EL (cell line): ENCODE results near the gene FIBCD1.
A peak's percentile ranks its signal among the peaks of the same experiment; 100 is the strongest.

Source experiments
- DNase-seq: peaks from one replicate; pipeline ENCODE4 v3.0.0-alpha.2; 2016

Gene FIBCD1

DNA sequence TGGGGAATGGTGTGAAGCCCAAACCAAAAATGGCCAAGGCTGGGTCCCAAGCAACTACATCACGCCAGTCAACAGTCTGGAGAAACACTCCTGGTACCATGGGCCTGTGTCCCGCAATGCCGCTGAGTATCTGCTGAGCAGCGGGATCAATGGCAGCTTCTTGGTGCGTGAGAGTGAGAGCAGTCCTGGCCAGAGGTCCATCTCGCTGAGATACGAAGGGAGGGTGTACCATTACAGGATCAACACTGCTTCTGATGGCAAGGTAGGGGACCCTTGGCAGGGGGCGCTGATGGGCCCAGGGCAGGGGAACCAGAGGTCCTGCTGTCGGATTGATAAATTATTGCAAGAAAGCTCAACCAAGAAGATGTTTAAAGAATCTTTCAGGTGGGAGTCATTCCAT, 84.2 kb downstream of the FIBCD1 start:
- DNase-seq = no peak

DNA sequence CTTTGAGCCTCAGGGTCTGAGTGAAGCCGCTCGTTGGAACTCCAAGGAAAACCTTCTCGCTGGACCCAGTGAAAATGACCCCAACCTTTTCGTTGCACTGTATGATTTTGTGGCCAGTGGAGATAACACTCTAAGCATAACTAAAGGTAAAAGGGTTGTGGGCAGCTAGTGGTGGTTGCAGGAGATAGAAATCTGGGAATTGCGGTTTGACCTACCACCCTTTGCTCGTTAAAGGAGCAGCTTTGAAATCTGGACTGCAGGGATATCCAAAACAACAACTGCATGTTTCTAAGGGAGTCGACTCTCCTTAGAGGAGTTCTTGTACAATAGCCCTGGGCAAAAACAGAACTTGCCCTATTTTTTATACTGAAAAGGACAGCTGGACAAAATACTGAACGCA, 85.0 kb downstream of the FIBCD1 start:
- peak; percentile 90 for DNase-seq

DNA sequence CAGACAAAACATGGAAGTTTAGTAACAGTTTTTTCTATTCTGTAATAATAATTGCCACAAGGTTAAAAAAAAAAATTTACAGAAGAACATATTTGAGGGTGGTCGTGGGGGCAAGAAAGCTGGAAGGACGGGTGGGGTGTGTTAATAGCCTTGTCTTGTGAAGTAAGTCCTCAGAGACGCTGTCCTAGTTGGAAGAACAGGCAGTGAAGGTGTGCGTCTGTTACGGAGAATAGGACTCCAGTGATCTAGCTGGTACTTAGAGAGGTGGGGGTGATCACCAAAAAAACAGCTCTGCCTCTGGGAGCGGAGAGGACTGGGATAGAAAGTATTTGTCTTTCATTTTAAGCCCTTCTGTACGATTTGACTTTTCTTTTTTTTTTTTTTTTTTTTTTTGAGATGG, 86.2 kb downstream of the FIBCD1 start:
- no peak for DNase-seq
